GM12801 (cell line): Measurements from ENCODE around the gene LCP1.

ENCODE experiments used
- CTCF ChIP-seq: IDR thresholded peaks from one replicate; pipeline ENCODE4 v1.5.1; 2011; ENCODE audit warnings: control low read depth; ENCODE audit not compliant: insufficient read length; ENCODE audit errors: extremely low read depth

The LCP1 gene

DNA sequence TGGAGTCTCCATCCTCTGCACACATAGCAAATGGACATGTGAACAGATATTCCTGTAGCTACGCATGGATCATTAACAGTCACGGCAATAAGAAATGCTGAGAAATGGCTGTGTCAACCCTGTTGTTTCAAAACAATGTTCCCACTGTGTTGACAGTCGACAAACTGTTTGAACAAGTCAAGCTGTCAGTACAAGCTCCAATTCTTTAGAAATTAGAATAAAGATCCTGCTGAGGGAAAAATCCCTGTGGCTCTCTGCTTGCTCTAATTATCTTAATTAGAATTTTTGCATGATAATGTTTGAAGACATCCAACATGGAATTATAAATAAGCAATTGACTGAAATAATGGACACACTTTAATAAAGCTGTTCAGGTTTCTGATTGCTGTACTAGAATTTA, 39.2 kb downstream of the LCP1 start:
- no peak for TF ChIP-seq CTCF

- TF ChIP-seq CTCF = no peak
Observed at GRCh38 chr13:46140044-46140443, 41.9 kb downstream of the LCP1 start.

DNA sequence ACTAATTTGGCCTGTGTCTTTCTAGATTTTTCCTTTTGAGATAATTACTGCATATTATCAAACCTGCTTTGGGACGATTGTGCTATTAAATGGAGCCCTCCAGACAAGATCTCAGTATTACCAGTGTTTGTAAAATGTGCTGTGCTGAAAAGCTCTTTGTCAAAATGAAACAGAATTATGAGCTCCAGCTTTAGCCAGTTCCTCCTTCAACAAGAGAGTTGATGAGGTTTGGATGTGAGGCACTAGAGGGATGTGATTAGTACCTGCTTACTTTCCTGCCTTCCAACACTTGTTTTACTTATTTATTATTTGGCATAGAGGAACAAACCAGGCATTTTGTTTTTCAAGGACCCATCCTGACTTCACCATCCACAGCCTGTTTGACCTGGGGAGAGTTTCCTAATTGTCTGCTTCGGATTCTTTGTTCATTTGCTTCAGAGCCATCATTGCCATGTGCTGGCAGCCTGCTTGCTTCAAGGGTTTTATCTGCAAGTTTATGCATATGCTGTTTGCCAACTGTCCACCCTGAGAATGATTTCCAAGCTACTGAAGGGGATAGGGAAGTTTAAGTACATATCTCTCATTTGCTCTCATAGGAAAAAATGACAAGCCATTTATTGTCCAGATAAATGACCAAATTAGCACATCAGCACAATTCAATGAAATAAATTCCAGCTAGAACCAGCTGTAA, 44.2 kb downstream of the LCP1 start:
- no peak for TF ChIP-seq CTCF

GRCh38 chr13:46136688-46137087, 45.3 kb downstream of the LCP1 start:
- no peak for TF ChIP-seq CTCF

- TF ChIP-seq CTCF = no peak
Observed at GRCh38 chr13:46134961-46135522, 46.9 kb downstream of the LCP1 start.

DNA sequence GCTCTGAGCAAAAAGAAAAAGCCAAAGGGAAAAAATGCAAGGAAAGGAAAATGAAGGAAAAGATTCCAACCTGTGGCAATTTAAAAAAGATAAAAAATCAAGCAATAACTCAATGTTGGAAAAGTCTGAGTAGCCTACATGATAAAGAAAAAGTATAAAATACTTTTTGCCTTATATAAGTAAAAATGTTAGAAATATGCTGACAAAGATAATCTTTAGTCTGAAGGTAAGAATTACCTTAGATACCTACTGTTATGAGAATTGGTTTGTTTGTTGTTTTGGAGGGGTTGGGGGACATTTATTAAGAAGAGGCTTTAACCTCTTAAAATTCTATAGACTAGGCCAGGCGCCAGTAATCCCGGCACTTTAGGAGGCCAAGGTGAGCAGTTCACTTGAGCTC, 47.5 kb downstream of the LCP1 start:
- no peak for TF ChIP-seq CTCF

DNA sequence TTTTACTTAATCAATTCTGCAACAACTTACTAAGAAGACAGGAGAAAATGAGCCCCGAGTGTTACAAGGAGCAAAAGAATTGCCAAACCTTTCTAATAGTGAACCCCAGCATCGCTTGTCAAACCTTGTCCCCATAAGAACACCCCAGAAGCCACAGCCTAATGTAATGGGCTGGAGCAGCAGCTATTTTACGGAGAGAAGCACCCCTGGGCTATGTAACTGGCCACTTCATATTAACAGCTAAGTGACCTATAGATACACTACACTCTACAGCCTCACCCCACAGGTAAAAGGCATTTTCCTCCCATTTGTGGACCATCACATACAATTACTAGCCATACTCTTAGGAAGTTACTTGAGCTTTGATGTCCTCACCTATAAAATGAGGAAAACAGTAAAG, 49.9 kb downstream of the LCP1 start:
- no peak for TF ChIP-seq CTCF
